Hematopoietic multipotent progenitor cell treated with erythropoietin and hydrocortisone succinate and interleukin-3 and kit ligand, for 8 days (in vitro differentiated cells): Measurements from ENCODE around the gene GRIFIN.

Source experiments
- DNase-seq: peaks from one replicate; pipeline ENCODE4 v3.0.0-alpha.2; 2015

GRIFIN gene

GRCh38 chr7:2431260-2431867 is 44.8 kb downstream of the GRIFIN start:
- peak; percentile 63 for DNase-seq

- DNase-seq, result no peak
Observed at GRCh38 chr7:2425749-2426148, 50.4 kb downstream of the GRIFIN start.
